Right lobe of liver (tissue), 6 donors: Measurements from ENCODE around the gene NELL2. TPM values are rescaled to one million over a fixed set of nuclear protein-coding genes. Genes with fewer than 3 reads are reported as not detected.

Experiments
- ATAC-seq, 4 donors: fragments of 200-7000 bp; cut with Tn5 transposase; one replicate each; pipeline ENCODE4 v1.9.1; 2020; ENCODE audit warnings: mild to moderate bottlenecking in 4 of 4, moderate library complexity in 4 of 4
- DNase-seq, 3 donors: peaks; one replicate each; pipeline ENCODE4 v3.0.0-alpha.2; 2020
- H3K27ac ChIP-seq, 3 donors: fragments of 200-600 bp; one replicate each; pipeline ENCODE4 v1.8.0; 2022
- H3K27me3 ChIP-seq, 2 donors: fragments of 200-600 bp; one replicate each; pipeline ENCODE4 v1.8.0; 2022
- H3K36me3 ChIP-seq, 4 donors: fragments of 200-600 bp; sonication (generic) in 1 of 4; one replicate each; pipeline versions ENCODE4 v1.5.1 to v1.8.0; 2017 to 2022; ENCODE audit warnings: control low read depth in 1 of 4
- H3K4me1 ChIP-seq, 4 donors: fragments of 200-600 bp; sonication (generic) in 1 of 4; one replicate each; pipeline versions ENCODE4 v1.5.1 to v1.8.0; 2017 to 2022; ENCODE audit warnings: control low read depth in 1 of 4
- H3K4me3 ChIP-seq, 3 donors: fragments of 200-600 bp; one replicate each; pipeline ENCODE4 v1.8.0; 2022
- H3K9me3 ChIP-seq, 4 donors: fragments of 200-600 bp; sonication (generic) in 1 of 4; one replicate each; pipeline versions ENCODE4 v1.5.1 to v1.8.0; 2017 to 2022; ENCODE audit warnings: control low read depth in 1 of 4
- POLR2A ChIP-seq: fragments of 450-650 bp; IDR thresholded peaks from one replicate; pipeline ENCODE4 v1.6.1; 2017; ENCODE audit warnings: antibody characterized with exemption, mild to moderate bottlenecking
- WGBS: methylation state at CpG from one replicate; pipeline ENCODE4 v1.1.6; 2018; ENCODE audit warnings: low coverage, low lambda C conversion rate; ENCODE audit not compliant: insufficient coverage; ENCODE audit errors: missing lambda C conversion rate; 5-methylcytosine and 5-hydroxymethylcytosine counted together
- intact Hi-C, 2 donors: fragments of 100-400 bp; cut with DNase I; formaldehyde crosslinking; loops; one replicate each; pipeline versions ENCODE4 v1.11.2 to v1.14.1; 2022
- total RNA-seq, 6 experiments: library from RNA; depleted of rRNA in 2 of 6; stranded (reverse); fragments of >200 nt in 2 of 6; fragmentation: NEBNext Ultra II Directional in 3 of 6; extraction: Animal tissue kit (Norgen Biotek cat#: 25700) in 3 of 6; gene quantifications; one replicate each; pipeline versions ENCODE4 v1.1.0 to v1.2.4, GENCODE V29; 2016 to 2023
- TF ChIP-seq, protein P1 (sequence below), 4 donors: fragments of 200-600 bp in 3 of 4; fragments of 450-650 bp in 1 of 4; IDR thresholded peaks; one replicate each; pipeline versions ENCODE4 v1.5.1 to v1.8.0; 2016 to 2022; ENCODE audit warnings: antibody characterized with exemption in 4 of 4, mild to moderate bottlenecking in 2 of 4
- donor health status: DM: no; HTN: yes; CAD: no.
- donor health status: DM: no; HTN: no; CAD: no.
- donor health status: DM: no; HTN: no; CAD: no.
- donor health status: DM: no; HTN: yes; CAD: no.
- donor health status: DM: no; HTN: yes; CAD: no.

The NELL2 gene
- total RNA-seq, 6 experiments from 2014 or later, result 0.15 to 0.43 (median 0.43) TPM; not detected in 3

DNA sequence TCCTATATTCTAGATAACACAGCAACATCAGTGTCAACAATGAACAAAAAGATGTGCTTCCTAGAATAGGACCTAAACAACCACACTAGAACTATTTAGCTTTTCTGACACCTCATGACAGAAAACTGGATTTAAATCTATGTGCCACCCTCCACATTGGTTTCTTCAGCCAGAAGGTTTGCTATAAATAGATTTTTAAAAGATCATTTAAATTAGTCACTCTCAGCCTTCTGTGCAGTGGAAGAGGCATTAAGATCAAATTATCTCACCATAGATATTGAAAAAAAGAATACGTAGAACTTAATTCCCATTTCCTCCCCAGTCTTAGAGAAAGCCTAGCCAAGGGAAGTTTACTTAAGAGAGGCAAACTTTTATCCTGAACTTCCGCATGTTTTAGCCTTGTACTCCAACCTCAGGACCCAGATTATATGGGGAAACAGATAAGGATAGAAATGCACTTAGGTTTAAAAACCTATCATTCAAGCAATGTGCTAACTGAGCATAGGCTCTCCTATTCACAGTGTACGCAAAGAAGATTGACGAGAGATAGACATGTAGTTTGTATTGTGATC, 59.6 kb downstream of the NELL2 start:
- Histone ChIP-seq H3K27me3 (no peaks in the 10 kb centered on the region), H3K9me3 (no peaks in the 10 kb centered on the region), H3K27ac (no peak overlapping the region), H3K4me3 (no peak overlapping the region), H3K4me1 (no peaks in the 10 kb centered on the region), H3K36me3 (no peaks in the 10 kb centered on the region)
- intact Hi-C loops, result no loop called here
- no peak for DNase-seq
- ATAC-seq, result no peak
- 32% methylated on average over 4 of the region's 4 CpGs for WGBS
- TF ChIP-seq, protein P1, sequence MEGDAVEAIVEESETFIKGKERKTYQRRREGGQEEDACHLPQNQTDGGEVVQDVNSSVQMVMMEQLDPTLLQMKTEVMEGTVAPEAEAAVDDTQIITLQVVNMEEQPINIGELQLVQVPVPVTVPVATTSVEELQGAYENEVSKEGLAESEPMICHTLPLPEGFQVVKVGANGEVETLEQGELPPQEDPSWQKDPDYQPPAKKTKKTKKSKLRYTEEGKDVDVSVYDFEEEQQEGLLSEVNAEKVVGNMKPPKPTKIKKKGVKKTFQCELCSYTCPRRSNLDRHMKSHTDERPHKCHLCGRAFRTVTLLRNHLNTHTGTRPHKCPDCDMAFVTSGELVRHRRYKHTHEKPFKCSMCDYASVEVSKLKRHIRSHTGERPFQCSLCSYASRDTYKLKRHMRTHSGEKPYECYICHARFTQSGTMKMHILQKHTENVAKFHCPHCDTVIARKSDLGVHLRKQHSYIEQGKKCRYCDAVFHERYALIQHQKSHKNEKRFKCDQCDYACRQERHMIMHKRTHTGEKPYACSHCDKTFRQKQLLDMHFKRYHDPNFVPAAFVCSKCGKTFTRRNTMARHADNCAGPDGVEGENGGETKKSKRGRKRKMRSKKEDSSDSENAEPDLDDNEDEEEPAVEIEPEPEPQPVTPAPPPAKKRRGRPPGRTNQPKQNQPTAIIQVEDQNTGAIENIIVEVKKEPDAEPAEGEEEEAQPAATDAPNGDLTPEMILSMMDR (IDR thresholded peaks at IDR 0.05), result no peak
- no peak for TF ChIP-seq POLR2A

DNA sequence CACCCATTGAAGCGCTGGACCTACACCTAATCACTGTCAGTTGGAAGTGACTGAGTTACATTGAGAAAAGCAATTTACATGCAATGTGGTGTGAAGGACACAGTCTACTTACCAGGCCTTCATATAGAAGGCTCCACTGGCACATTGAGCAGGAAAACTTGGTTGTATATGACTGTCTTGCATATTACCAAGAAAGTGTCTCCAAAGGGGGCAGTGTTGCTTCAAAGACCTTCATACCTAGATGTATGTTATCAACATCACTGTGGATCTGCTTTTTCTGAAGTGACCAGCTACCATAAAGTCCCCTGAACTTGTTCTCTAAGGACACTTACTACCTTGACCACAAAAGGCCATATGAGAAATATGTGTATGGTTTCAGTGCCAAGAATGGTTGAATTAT, 64.1 kb downstream of the NELL2 start:
- DNase-seq (no peak), ATAC-seq (no peak)
- no peak for TF ChIP-seq POLR2A
- TF ChIP-seq, protein P1 (IDR thresholded peaks at IDR 0.05), result no peak
- H3K27ac ChIP-seq, result no peak overlapping the region
- intact Hi-C loops, result no loop called here
- WGBS, result 80% methylated on average over 1 of the region's 1 CpG
- H3K9me3 ChIP-seq, result no peaks in the 10 kb centered on the region
- no peak overlapping the region for H3K4me3 ChIP-seq
- no peaks in the 10 kb centered on the region for H3K36me3 ChIP-seq
- no peaks in the 10 kb centered on the region for H3K4me1 ChIP-seq
- no peaks in the 10 kb centered on the region for H3K27me3 ChIP-seq

DNA sequence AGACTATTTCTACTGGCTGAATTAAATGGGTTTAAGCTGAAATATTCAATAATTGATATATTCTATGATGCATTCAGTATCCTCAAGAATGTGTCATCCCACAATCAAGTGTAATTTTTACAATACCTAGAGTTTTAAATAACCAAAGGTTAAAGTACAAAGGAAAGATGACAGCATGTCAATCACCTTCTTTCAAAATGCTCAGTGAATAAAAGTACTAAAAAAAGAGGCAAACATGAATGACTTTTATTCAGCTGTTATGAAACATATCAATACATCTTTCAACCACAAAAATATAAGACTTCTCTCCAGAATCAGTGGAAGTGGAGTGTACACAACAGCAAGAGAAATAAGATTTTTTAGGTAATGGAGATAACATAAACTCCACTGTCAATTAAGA, 72.0 kb downstream of the NELL2 start:
- Histone ChIP-seq H3K27me3 (no peaks in the 10 kb centered on the region), H3K9me3 (no peaks in the 10 kb centered on the region), H3K36me3 (no peaks in the 10 kb centered on the region), H3K27ac (no peak overlapping the region), H3K4me1 (no peaks in the 10 kb centered on the region), H3K4me3 (no peak overlapping the region)
- intact Hi-C loops, result no loop called here
- DNase-seq (no peak), ATAC-seq (no peak)
- no peak for TF ChIP-seq POLR2A
- TF ChIP-seq, protein P1 (IDR thresholded peaks at IDR 0.05), result no peak

DNA sequence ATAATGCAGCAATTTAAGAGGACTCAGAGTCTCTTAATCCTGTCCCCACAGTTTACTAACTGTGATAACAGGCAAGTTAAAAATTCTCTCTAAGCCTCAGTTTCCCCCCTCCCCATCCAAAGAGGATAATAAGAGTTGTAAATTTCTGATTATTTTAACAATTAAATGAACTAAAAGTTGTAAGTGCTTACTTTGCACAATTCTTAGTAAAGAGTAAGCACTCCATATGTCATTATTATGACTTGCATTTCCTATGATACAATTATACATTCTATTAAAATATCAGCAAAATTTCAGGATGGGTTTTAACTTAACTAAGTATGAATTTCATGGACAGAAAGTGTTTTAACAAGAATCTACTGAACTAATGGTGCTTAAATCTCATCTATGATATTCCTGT, 80.1 kb downstream of the NELL2 start:
- Histone ChIP-seq H3K4me3 (no peak overlapping the region), H3K4me1 (no peaks in the 10 kb centered on the region), H3K27ac (no peak overlapping the region), H3K36me3 (no peaks in the 10 kb centered on the region), H3K27me3 (no peaks in the 10 kb centered on the region), H3K9me3 (no peaks in the 10 kb centered on the region)
- no peak for DNase-seq
- no peak for TF ChIP-seq POLR2A
- TF ChIP-seq, protein P1 (IDR thresholded peaks at IDR 0.05), result no peak
- ATAC-seq, result no peak
- intact Hi-C loops, result no loop called here

DNA sequence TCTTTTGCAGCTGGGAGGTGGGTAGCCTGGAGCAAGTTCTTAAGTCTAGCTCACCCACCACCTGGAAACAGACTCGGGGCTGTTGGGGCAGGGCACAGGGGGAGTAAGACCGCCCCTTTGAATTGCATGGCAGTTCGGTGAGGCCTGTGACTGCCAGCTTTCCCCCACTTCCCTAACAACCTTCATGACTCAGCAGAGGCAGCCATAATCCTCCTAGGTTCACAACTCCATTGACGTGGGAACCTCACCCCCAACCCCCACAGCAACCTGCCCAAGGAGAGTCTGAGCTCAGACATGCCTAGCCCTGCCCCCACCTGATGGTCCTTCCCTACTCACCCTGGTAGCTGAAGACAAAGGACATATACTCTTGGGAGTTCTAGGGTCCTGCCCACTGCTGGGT, 87.4 kb downstream of the NELL2 start:
- H3K9me3 ChIP-seq, result no peaks in the 10 kb centered on the region
- H3K27me3 ChIP-seq, result no peaks in the 10 kb centered on the region
- TF ChIP-seq POLR2A, result no peak
- intact Hi-C loops, result no loop called here
- no peaks in the 10 kb centered on the region for H3K4me1 ChIP-seq
- DNase-seq (no peak), ATAC-seq (no peak)
- no peaks in the 10 kb centered on the region for H3K36me3 ChIP-seq
- WGBS, result no CpG with 5 or more reads among the region's 4 CpGs
- H3K27ac ChIP-seq, result no peak overlapping the region
- no peak overlapping the region for H3K4me3 ChIP-seq
